HepG2 (cell line): ENCODE results near the gene MIDN. TPM values are rescaled to one million over a fixed set of nuclear protein-coding genes. Genes with fewer than 3 reads are reported as not detected.
A peak's percentile ranks its signal among the peaks of the same experiment; 100 is the strongest.

Experiments
- AKAP8 ChIP-seq: sonication (generic); formaldehyde crosslinking; IDR thresholded peaks from 2 replicates; pipeline ENCODE4 v1.5.1; 2020; ENCODE audit warnings: mild to moderate bottlenecking, missing genetic modification reagents
- CHD4 ChIP-seq: fragments of 200-600 bp; sonication (generic); IDR thresholded peaks from 2 replicates; pipeline ENCODE4 v1.7.0; 2017; ENCODE audit warnings: mild to moderate bottlenecking, low read length, borderline replicate concordance
- DNMT3B ChIP-seq: conservative IDR thresholded peaks from 2 replicates; pipeline ENCODE4 v1.6.1; 2016; ENCODE audit warnings: missing biosample characterization, control low read depth
- ERF ChIP-seq: IDR thresholded peaks from 2 replicates; pipeline ENCODE4 v1.6.1; 2018; ENCODE audit warnings: missing biosample characterization, missing genetic modification reagents
- HOXA9 ChIP-seq: sonication (generic); formaldehyde crosslinking; IDR thresholded peaks from 2 replicates; pipeline ENCODE4 v1.8.1; 2022; ENCODE audit warnings: missing genetic modification reagents, mild to moderate bottlenecking, moderate library complexity, borderline replicate concordance
- KLF12 ChIP-seq: sonication (generic); formaldehyde crosslinking; IDR thresholded peaks from 2 replicates; pipeline ENCODE4 v1.4.0; 2020; ENCODE audit warnings: missing genetic modification reagents, borderline replicate concordance
- KLF13 ChIP-seq: sonication (generic); formaldehyde crosslinking; IDR thresholded peaks from 2 replicates; pipeline ENCODE4 v1.4.0; 2020; ENCODE audit warnings: mild to moderate bottlenecking, missing genetic modification reagents
- KLF16 ChIP-seq, 2 experiments: sonication (generic) in 1 of 2; formaldehyde crosslinking in 1 of 2; IDR thresholded peaks; 2 replicates each; pipeline versions ENCODE4 v1.6.1 to v1.8.0; 2016 to 2023; ENCODE audit warnings: missing genetic modification reagents in 2 of 2, missing compliant biosample characterization in 1 of 2
- NFKBIZ ChIP-seq: IDR thresholded peaks from 2 replicates; pipeline ENCODE4 v1.6.1; 2018; ENCODE audit warnings: missing genetic modification reagents, missing compliant biosample characterization
- NR2F1 ChIP-seq, 2 experiments: fragments of 450-650 bp in 1 of 2; formaldehyde crosslinking in 1 of 2; IDR thresholded peaks; 2 replicates each; pipeline versions ENCODE4 v1.5.0 to v1.6.1; 2016 to 2020; ENCODE audit warnings: mild to moderate bottlenecking in 1 of 2, missing compliant biosample characterization in 1 of 2, missing genetic modification reagents in 1 of 2, moderate library complexity in 1 of 2
- NR2F6 ChIP-seq, 2 experiments: IDR thresholded peaks; 2 replicates each; pipeline ENCODE4 v1.6.1; 2016; ENCODE audit warnings: antibody characterized with exemption in 1 of 2, mild to moderate bottlenecking in 1 of 2
- PATZ1 ChIP-seq: sonication (generic); formaldehyde crosslinking; IDR thresholded peaks from 2 replicates; pipeline ENCODE4 v1.4.0; 2020; ENCODE audit warnings: missing genetic modification reagents
- PITX1 ChIP-seq: sonication (generic); formaldehyde crosslinking; IDR thresholded peaks from 2 replicates; pipeline ENCODE4 v1.5.1; 2020; ENCODE audit warnings: mild to moderate bottlenecking, missing genetic modification reagents
- SALL1 ChIP-seq: sonication (generic); formaldehyde crosslinking; IDR thresholded peaks from 2 replicates; pipeline ENCODE4 v1.8.0; 2022; ENCODE audit warnings: mild to moderate bottlenecking, missing genetic modification reagents
- SAP130 ChIP-seq: IDR thresholded peaks from 2 replicates; pipeline ENCODE4 v1.6.1; 2016; ENCODE audit warnings: low read depth
- SP5 ChIP-seq: IDR thresholded peaks from 2 replicates; pipeline ENCODE4 v1.6.1; 2016; ENCODE audit warnings: low read depth, borderline replicate concordance
- SPEN ChIP-seq: sonication (generic); formaldehyde crosslinking; IDR thresholded peaks from 2 replicates; pipeline ENCODE4 v1.5.1; 2020; ENCODE audit warnings: low read depth, mild to moderate bottlenecking, missing genetic modification reagents
- TAF1 ChIP-seq: sonication (generic); formaldehyde crosslinking; IDR thresholded peaks from 2 replicates; pipeline ENCODE4 v1.4.0; 2020; ENCODE audit warnings: missing genetic modification reagents
- UBTF ChIP-seq: sonication (generic); formaldehyde crosslinking; IDR thresholded peaks from 2 replicates; pipeline ENCODE4 v1.4.0; 2020; ENCODE audit warnings: mild to moderate bottlenecking, missing genetic modification reagents
- XBP1 ChIP-seq: sonication (generic); formaldehyde crosslinking; IDR thresholded peaks from 2 replicates; pipeline ENCODE4 v1.5.0; 2020; ENCODE audit warnings: missing genetic modification reagents
- ZFY ChIP-seq: sonication (generic); formaldehyde crosslinking; IDR thresholded peaks from 2 replicates; pipeline ENCODE4 v1.4.0; 2020; ENCODE audit warnings: missing genetic modification reagents
- ZMAT3 ChIP-seq: sonication (generic); formaldehyde crosslinking; conservative IDR thresholded peaks from 2 replicates; pipeline ENCODE4 v1.7.0; 2021; ENCODE audit warnings: missing genetic modification reagents
- ZNF546 ChIP-seq: sonication (generic); formaldehyde crosslinking; conservative IDR thresholded peaks from 2 replicates; pipeline ENCODE4 v1.8.1; 2023; ENCODE audit warnings: mild to moderate bottlenecking, missing genetic modification reagents
- ZNF550 ChIP-seq: sonication (generic); formaldehyde crosslinking; IDR thresholded peaks from 2 replicates; pipeline ENCODE4 v1.4.0; 2020; ENCODE audit warnings: mild to moderate bottlenecking, missing genetic modification reagents, borderline replicate concordance
- ZNF614 ChIP-seq: IDR thresholded peaks from 2 replicates; pipeline ENCODE4 v1.6.1; 2018; ENCODE audit warnings: missing biosample characterization, missing genetic modification reagents, inconsistent platforms, borderline replicate concordance
- ZNF768 ChIP-seq: sonication (generic); formaldehyde crosslinking; IDR thresholded peaks from 2 replicates; pipeline ENCODE4 v1.4.0; 2020; ENCODE audit warnings: missing genetic modification reagents
- ZSCAN12 ChIP-seq: sonication (generic); formaldehyde crosslinking; IDR thresholded peaks from 2 replicates; pipeline ENCODE4 v1.9.0; 2021; ENCODE audit warnings: mild to moderate bottlenecking, missing genetic modification reagents
- ZSCAN22 ChIP-seq: sonication (generic); formaldehyde crosslinking; IDR thresholded peaks from 2 replicates; pipeline ENCODE4 v1.4.0; 2020; ENCODE audit warnings: mild to moderate bottlenecking, missing genetic modification reagents
- polyA plus RNA-seq, 8 experiments: library from polyadenylated mRNA; depleted of rRNA in 3 of 8; stranded (reverse) in 7 of 8; unstranded in 1 of 8; fragments of >200 nt; fragmentation: Illumina TruSeq in 4 of 8; extraction: Trizol in 4 of 8; gene quantifications; 2 replicates each; pipeline versions ENCODE4 v1.2.1 to v1.2.3, GENCODE V29; 2011 to 2016; ENCODE audit warnings: low read depth in 4 of 8, missing spikeins in 1 of 8, mixed read lengths in 1 of 8; ENCODE audit not compliant: insufficient read depth in 1 of 8
- total RNA-seq, 5 experiments: library from RNA; depleted of rRNA; stranded (reverse); fragments of >200 nt; fragmentation: Illumina TruSeq; extraction: Trizol; gene quantifications; 2 replicates each; pipeline ENCODE4 v1.2.3, GENCODE V29; 2016; ENCODE audit warnings: low read depth in 1 of 5

Gene MIDN
- total and polyA plus RNA-seq, 2 of the 13 experiments (the other 11 are each of a cell fraction or from before 2014, with no cell fraction given): 8.4 to 18.0 TPM

GRCh38 chr19:1245494-1246264 lies 2.7 kb upstream of the MIDN start (continued):
- TF ChIP-seq AKAP8 (peak; percentile 33), SAP130 (CRISPR knock-in tag) (peak; percentile 47; the same call in 1 of the 2 replicates), UBTF (CRISPR knock-in tag) (peak; percentile 45), ZNF768 (CRISPR knock-in tag) (peak; percentile 9; the same call in 1 of the 2 replicates), SALL1 (CRISPR knock-in tag) (peak; percentile 48; the same call in 1 of the 2 replicates), ERF (CRISPR knock-in tag) (0 out of 2 replicates have a peak, but pooled peaks have one; percentile 15), KLF16 (CRISPR knock-in tag; IDR thresholded peaks at IDR 0.05) (peak in 1 of 2 experiments; percentile 46; a peak in 1 of 4 replicates), TAF1 (peak; percentile 43; the same call in 1 of the 2 replicates), KLF13 (CRISPR knock-in tag) (no peak), KLF12 (CRISPR knock-in tag) (peak; percentile 30; the same call in 1 of the 2 replicates), ZSCAN12 (CRISPR knock-in tag) (no peak), SP5 (CRISPR knock-in tag) (peak; percentile 56; the same call in 1 of the 2 replicates), ZSCAN22 (CRISPR knock-in tag) (no peak), SPEN (CRISPR knock-in tag) (peak; percentile 28; the same call in 1 of the 2 replicates), ZMAT3 (CRISPR knock-in tag) (peak; percentile 62; the same call in 1 of the 2 replicates), DNMT3B (CRISPR knock-in tag) (no peak), PITX1 (CRISPR knock-in tag) (0 out of 2 replicates have a peak, but pooled peaks have one; percentile 32), ZNF550 (CRISPR knock-in tag) (no peak), PATZ1 (CRISPR knock-in tag) (peak; percentile 96), ZNF546 (CRISPR knock-in tag) (no peak), ZFY (CRISPR knock-in tag) (0 out of 2 replicates have a peak, but pooled peaks have one; percentile 7), NR2F1 (CRISPR knock-in tag; IDR thresholded peaks at IDR 0.05) (0 out of 4 replicates have a peak, but pooled peaks of 1 of the 2 experiments have one; percentile 13), NFKBIZ (CRISPR knock-in tag) (no peak), CHD4 (no peak), NR2F6 (IDR thresholded peaks at IDR 0.05) (no peak), NR2F6 (CRISPR knock-in tag; IDR thresholded peaks at IDR 0.05) (peak; percentile 71), XBP1 (no peak), ZNF614 (CRISPR knock-in tag) (no peak), HOXA9 (CRISPR knock-in tag) (0 out of 2 replicates have a peak, but pooled peaks have one; percentile 59)
